HepG2 (cell line): ENCODE results near the gene MS4A10. TPM values are rescaled to one million over a fixed set of nuclear protein-coding genes. Genes with fewer than 3 reads are reported as not detected.

Source experiments
- ATF1 ChIP-seq: IDR thresholded peaks from 2 replicates; pipeline ENCODE4 v1.6.1; 2016; ENCODE audit warnings: mild to moderate bottlenecking, control low read depth
- DMAP1 ChIP-seq: IDR thresholded peaks from 2 replicates; pipeline ENCODE4 v1.6.1; 2016
- KDM3A ChIP-seq: IDR thresholded peaks from 2 replicates; pipeline ENCODE4 v1.6.1; 2018; ENCODE audit warnings: low read depth, missing compliant biosample characterization
- KLF15 ChIP-seq: sonication (generic); formaldehyde crosslinking; IDR thresholded peaks from 2 replicates; pipeline ENCODE4 v1.8.1; 2023; ENCODE audit warnings: borderline replicate concordance, mild to moderate bottlenecking, inconsistent platforms, missing genetic modification reagents, mixed read lengths
- MXD1 ChIP-seq: sonication (generic); formaldehyde crosslinking; IDR thresholded peaks from 2 replicates; pipeline ENCODE4 v1.4.0; 2020; ENCODE audit warnings: mild to moderate bottlenecking, missing genetic modification reagents
- POLR2AphosphoS2 ChIP-seq: IDR thresholded peaks from 2 replicates; pipeline ENCODE4 v1.6.1; 2011; ENCODE audit warnings: low read depth, low read length, improper control_type of control experiment
- RCOR2 ChIP-seq: IDR thresholded peaks from 2 replicates; pipeline ENCODE4 v1.6.1; 2016; ENCODE audit warnings: missing biosample characterization, missing genetic modification reagents
- SRSF1 ChIP-seq: fragments of 200-400 bp; formaldehyde crosslinking; optimal IDR thresholded peaks from 2 replicates; pipeline ENCODE3; 2017; ENCODE audit warnings: mild to moderate bottlenecking, low read depth, low read length, moderate library complexity
- TEAD2 ChIP-seq: sonication (generic); formaldehyde crosslinking; IDR thresholded peaks from 2 replicates; pipeline ENCODE4 v1.9.0; 2021; ENCODE audit warnings: missing genetic modification reagents
- TRIM22 ChIP-seq: fragments of 450-650 bp; IDR thresholded peaks from 2 replicates; pipeline ENCODE4 v1.6.1; 2017
- YEATS2 ChIP-seq: sonication (generic); formaldehyde crosslinking; IDR thresholded peaks from 2 replicates; pipeline ENCODE4 v1.4.0; 2020; ENCODE audit warnings: missing genetic modification reagents, borderline replicate concordance
- ZBTB1 ChIP-seq: sonication (generic); formaldehyde crosslinking; IDR thresholded peaks from 2 replicates; pipeline ENCODE4 v1.4.0; 2020; ENCODE audit warnings: missing genetic modification reagents, borderline replicate concordance
- ZFP62 ChIP-seq: sonication (generic); formaldehyde crosslinking; IDR thresholded peaks from 2 replicates; pipeline ENCODE4 v1.4.0; 2020; ENCODE audit warnings: missing genetic modification reagents
- ZNF230 ChIP-seq: sonication (generic); formaldehyde crosslinking; IDR thresholded peaks from 2 replicates; pipeline ENCODE4 v1.4.0; 2020; ENCODE audit warnings: mild to moderate bottlenecking, missing genetic modification reagents
- ZNF234 ChIP-seq: sonication (generic); formaldehyde crosslinking; conservative IDR thresholded peaks from 2 replicates; pipeline ENCODE4 v1.5.1; 2020; ENCODE audit warnings: mild to moderate bottlenecking, missing genetic modification reagents
- ZNF251 ChIP-seq: sonication (generic); formaldehyde crosslinking; IDR thresholded peaks from 2 replicates; pipeline ENCODE4 v1.9.0; 2021; ENCODE audit warnings: mild to moderate bottlenecking, missing genetic modification reagents
- ZNF343 ChIP-seq: sonication (generic); formaldehyde crosslinking; IDR thresholded peaks from 2 replicates; pipeline ENCODE4 v1.4.0; 2020; ENCODE audit warnings: mild to moderate bottlenecking, missing genetic modification reagents
- ZNF549 ChIP-seq: sonication (generic); formaldehyde crosslinking; IDR thresholded peaks from 2 replicates; pipeline ENCODE4 v1.5.0; 2020; ENCODE audit warnings: missing genetic modification reagents
- ZNF562 ChIP-seq: sonication (generic); formaldehyde crosslinking; IDR thresholded peaks from 2 replicates; pipeline ENCODE4 v1.8.0; 2022; ENCODE audit warnings: missing genetic modification reagents, borderline replicate concordance
- ZXDC ChIP-seq: sonication (generic); formaldehyde crosslinking; IDR thresholded peaks from 2 replicates; pipeline ENCODE4 v1.5.0; 2020; ENCODE audit warnings: mild to moderate bottlenecking, missing genetic modification reagents
- polyA plus RNA-seq, 8 experiments: library from polyadenylated mRNA; depleted of rRNA in 3 of 8; stranded (reverse) in 7 of 8; unstranded in 1 of 8; fragments of >200 nt; fragmentation: Illumina TruSeq in 4 of 8; extraction: Trizol in 4 of 8; gene quantifications; 2 replicates each; pipeline versions ENCODE4 v1.2.1 to v1.2.3, GENCODE V29; 2011 to 2016; ENCODE audit warnings: low read depth in 4 of 8, missing spikeins in 1 of 8, mixed read lengths in 1 of 8; ENCODE audit not compliant: insufficient read depth in 1 of 8
- total RNA-seq, 5 experiments: library from RNA; depleted of rRNA; stranded (reverse); fragments of >200 nt; fragmentation: Illumina TruSeq; extraction: Trizol; gene quantifications; 2 replicates each; pipeline ENCODE4 v1.2.3, GENCODE V29; 2016; ENCODE audit warnings: low read depth in 1 of 5
- TF ChIP-seq, protein P1 (sequence below): IDR thresholded peaks from 2 replicates; pipeline ENCODE4 v1.6.1; 2016; ENCODE audit warnings: control low read depth
- TF ChIP-seq, protein P2 (sequence below): sonication (generic); formaldehyde crosslinking; IDR thresholded peaks from 2 replicates; pipeline ENCODE4 v1.4.0; 2020; ENCODE audit warnings: missing genetic modification reagents
- TF ChIP-seq, protein P3 (sequence below): sonication (generic); formaldehyde crosslinking; IDR thresholded peaks from 2 replicates; pipeline ENCODE4 v1.5.0; 2020; ENCODE audit warnings: mild to moderate bottlenecking, low read depth, missing genetic modification reagents, borderline replicate concordance

MS4A10 gene
- total and polyA plus RNA-seq, 2 of the 13 experiments (the other 11 are each of a cell fraction or from before 2014, with no cell fraction given), result not detected

DNA sequence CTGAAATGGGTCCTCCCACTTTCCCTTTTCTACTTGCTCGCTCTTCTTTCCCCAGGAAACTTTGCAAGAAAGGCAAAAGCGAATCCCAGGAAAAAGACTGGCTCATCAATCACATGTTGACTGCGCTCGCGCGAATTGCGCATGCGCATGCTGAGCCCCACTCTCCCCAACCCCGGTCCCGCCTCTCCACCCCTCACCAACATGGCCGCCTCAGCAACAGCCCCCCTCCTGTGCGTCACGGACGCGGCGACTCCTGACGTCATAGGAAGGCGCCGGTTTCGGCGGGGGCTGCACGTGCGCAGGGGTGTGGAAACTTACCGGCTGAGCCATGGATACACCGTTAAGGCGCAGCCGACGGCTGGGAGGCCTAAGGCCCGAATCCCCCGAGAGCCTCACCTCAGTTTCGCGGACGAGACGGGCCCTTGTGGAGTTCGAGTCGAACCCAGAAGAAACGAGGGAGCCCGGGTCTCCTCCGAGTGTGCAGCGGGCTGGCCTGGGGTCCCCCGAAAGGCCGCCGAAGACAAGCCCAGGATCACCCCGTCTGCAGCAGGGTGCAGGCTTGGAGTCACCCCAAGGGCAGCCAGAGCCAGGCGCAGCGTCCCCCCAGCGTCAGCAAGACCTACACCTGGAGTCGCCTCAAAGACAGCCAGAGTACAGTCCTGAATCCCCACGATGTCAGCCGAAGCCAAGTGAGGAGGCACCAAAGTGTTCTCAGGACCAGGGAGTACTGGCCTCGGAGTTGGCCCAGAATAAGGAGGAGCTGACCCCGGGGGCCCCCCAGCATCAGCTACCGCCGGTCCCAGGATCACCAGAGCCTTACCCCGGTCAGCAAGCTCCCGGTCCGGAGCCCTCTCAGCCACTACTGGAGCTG is 56.9 kb downstream of the MS4A10 start, which contains the start of gene CCDC86 (continued):
- TF ChIP-seq, protein P1, sequence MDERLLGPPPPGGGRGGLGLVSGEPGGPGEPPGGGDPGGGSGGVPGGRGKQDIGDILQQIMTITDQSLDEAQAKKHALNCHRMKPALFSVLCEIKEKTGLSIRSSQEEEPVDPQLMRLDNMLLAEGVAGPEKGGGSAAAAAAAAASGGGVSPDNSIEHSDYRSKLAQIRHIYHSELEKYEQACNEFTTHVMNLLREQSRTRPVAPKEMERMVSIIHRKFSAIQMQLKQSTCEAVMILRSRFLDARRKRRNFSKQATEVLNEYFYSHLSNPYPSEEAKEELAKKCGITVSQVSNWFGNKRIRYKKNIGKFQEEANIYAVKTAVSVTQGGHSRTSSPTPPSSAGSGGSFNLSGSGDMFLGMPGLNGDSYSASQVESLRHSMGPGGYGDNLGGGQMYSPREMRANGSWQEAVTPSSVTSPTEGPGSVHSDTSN (CRISPR knock-in tag), result no peak
- TF ChIP-seq KLF15 (CRISPR knock-in tag), result no peak
- TF ChIP-seq ZNF230 (CRISPR knock-in tag), result no peak
- peak; percentile 100 for TF ChIP-seq MXD1 (CRISPR knock-in tag)
- no peak for TF ChIP-seq ZNF562 (CRISPR knock-in tag)
- no peak for TF ChIP-seq ZXDC (CRISPR knock-in tag)
- peak; percentile 73; the same call in 1 of the 2 replicates for TF ChIP-seq ZNF343 (CRISPR knock-in tag)
- TF ChIP-seq, protein P2, sequence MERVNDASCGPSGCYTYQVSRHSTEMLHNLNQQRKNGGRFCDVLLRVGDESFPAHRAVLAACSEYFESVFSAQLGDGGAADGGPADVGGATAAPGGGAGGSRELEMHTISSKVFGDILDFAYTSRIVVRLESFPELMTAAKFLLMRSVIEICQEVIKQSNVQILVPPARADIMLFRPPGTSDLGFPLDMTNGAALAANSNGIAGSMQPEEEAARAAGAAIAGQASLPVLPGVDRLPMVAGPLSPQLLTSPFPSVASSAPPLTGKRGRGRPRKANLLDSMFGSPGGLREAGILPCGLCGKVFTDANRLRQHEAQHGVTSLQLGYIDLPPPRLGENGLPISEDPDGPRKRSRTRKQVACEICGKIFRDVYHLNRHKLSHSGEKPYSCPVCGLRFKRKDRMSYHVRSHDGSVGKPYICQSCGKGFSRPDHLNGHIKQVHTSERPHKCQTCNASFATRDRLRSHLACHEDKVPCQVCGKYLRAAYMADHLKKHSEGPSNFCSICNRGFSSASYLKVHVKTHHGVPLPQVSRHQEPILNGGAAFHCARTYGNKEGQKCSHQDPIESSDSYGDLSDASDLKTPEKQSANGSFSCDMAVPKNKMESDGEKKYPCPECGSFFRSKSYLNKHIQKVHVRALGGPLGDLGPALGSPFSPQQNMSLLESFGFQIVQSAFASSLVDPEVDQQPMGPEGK (CRISPR knock-in tag), result peak; percentile 97
- TF ChIP-seq ZNF234 (CRISPR knock-in tag), result peak; percentile 77; the same call in 1 of the 2 replicates
- TF ChIP-seq SRSF1, result peak; percentile 25
- TF ChIP-seq YEATS2 (CRISPR knock-in tag), result peak; percentile 95
- peak; percentile 100 for TF ChIP-seq ATF1 (CRISPR knock-in tag)
- TF ChIP-seq KDM3A (CRISPR knock-in tag), result peak; percentile 82
- TF ChIP-seq, protein P3, sequence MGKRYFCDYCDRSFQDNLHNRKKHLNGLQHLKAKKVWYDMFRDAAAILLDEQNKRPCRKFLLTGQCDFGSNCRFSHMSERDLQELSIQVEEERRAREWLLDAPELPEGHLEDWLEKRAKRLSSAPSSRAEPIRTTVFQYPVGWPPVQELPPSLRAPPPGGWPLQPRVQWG (CRISPR knock-in tag), result no peak
- TF ChIP-seq ZBTB1, result no peak
- no peak for TF ChIP-seq ZNF251 (CRISPR knock-in tag)
- no peak for TF ChIP-seq TEAD2
- no peak for TF ChIP-seq ZNF549
- TF ChIP-seq TRIM22, result no peak
- peak; percentile 99 for TF ChIP-seq DMAP1 (CRISPR knock-in tag)
- no peak for TF ChIP-seq POLR2AphosphoS2
- no peak for TF ChIP-seq ZFP62
- peak; percentile 57; the same call in 1 of the 2 replicates for TF ChIP-seq RCOR2 (CRISPR knock-in tag)
